Sigmoid colon (tissue), 7 donors: ENCODE results near the gene CXCL11. TPM values are rescaled to one million over a fixed set of nuclear protein-coding genes. Genes with fewer than 3 reads are reported as not detected.
"Not testable (repeated sequence)": the region's sequence is repeated elsewhere in the genome, so short reads cannot be mapped to it uniquely, and the experiment has no call there.

Source experiments
- DNase-seq: peaks from one replicate; pipeline ENCODE4 v3.0.0-alpha.2; 2019
- H3K27ac ChIP-seq, 4 donors: fragments of 200-600 bp; sonication (generic); one replicate each; pipeline ENCODE4 v1.5.1; 2016 to 2019; ENCODE audit warnings: mild to moderate bottlenecking in 1 of 4
- H3K27me3 ChIP-seq, 3 donors: fragments of 200-600 bp; sonication (generic); one replicate each; pipeline ENCODE4 v1.5.1; 2019; ENCODE audit warnings: mild to moderate bottlenecking in 1 of 3
- H3K36me3 ChIP-seq, 4 donors: fragments of 200-600 bp; sonication (generic); one replicate each; pipeline ENCODE4 v1.5.1; 2016 to 2019
- H3K4me1 ChIP-seq, 4 donors: fragments of 200-600 bp; sonication (generic); one replicate each; pipeline ENCODE4 v1.5.1; 2017 to 2019
- H3K4me3 ChIP-seq, 4 donors: fragments of 200-600 bp; sonication (generic); one replicate each; pipeline ENCODE4 v1.5.1; 2017 to 2019; ENCODE audit warnings: mild to moderate bottlenecking in 2 of 4, moderate library complexity in 1 of 4
- H3K9me3 ChIP-seq, 4 donors: fragments of 200-600 bp in 3 of 4; sonication (generic) in 3 of 4; one replicate each; pipeline versions ENCODE4 v1.5.1 to v1.6.1; 2013 to 2019
- EP300 ChIP-seq, 4 donors: sonication (generic); formaldehyde crosslinking; IDR thresholded peaks; one replicate each; pipeline ENCODE4 v1.6.1; 2017; ENCODE audit warnings: antibody characterized with exemption in 4 of 4
- POLR2A ChIP-seq, 2 donors: fragments of 450-650 bp; IDR thresholded peaks; one replicate each; pipeline ENCODE4 v1.6.1; 2016; ENCODE audit warnings: antibody characterized with exemption in 2 of 2, mild to moderate bottlenecking in 2 of 2, moderate library complexity in 2 of 2
- POLR2AphosphoS5 ChIP-seq, 4 donors: sonication (generic); formaldehyde crosslinking; IDR thresholded peaks; one replicate each; pipeline ENCODE4 v1.6.1; 2017; ENCODE audit warnings: antibody characterized with exemption in 4 of 4
- WGBS, 2 donors: extraction: QIAGEN DNeasy Blood & Tissue Kit; methylation state at CpG; one replicate each; pipeline ENCODE4 v1.1.7; 2013; 5-methylcytosine and 5-hydroxymethylcytosine counted together
- intact Hi-C: fragments of 100-400 bp; cut with DNase I; formaldehyde crosslinking; loops from one replicate; pipeline ENCODE4 v1.15.1; 2023
- polyA plus RNA-seq, 3 donors: library from polyadenylated mRNA; stranded (reverse); fragments of 200-250 nt; gene quantifications; one replicate each; pipeline ENCODE4 v1.2.3, GENCODE V29; 2013
- total RNA-seq, 4 donors: library from RNA; depleted of rRNA; stranded (reverse); fragments of >200 nt; gene quantifications; one replicate each; pipeline ENCODE4 v1.1.0, GENCODE V29; 2016
- TF ChIP-seq, protein P1 (sequence below), 4 experiments: fragments of 450-650 bp in 3 of 4; fragments of 200-600 bp in 1 of 4; IDR thresholded peaks; one replicate each; pipeline ENCODE4 v1.5.1; 2016 to 2019; ENCODE audit warnings: antibody characterized with exemption in 4 of 4, mild to moderate bottlenecking in 3 of 4, moderate library complexity in 2 of 4
- donor health status: healthy with polysubstance abuse.
- donor health status: Bipolar disorder and iron deficiency.
- donor health status: healthy.

Gene CXCL11
- total and polyA plus RNA-seq, 7 donors, result 22.0 TPM; not detected in 6

- H3K27ac ChIP-seq, result no peak overlapping the region
- H3K9me3 ChIP-seq, result no peaks in the 10 kb centered on the region
- intact Hi-C loops, result no loop called here
- H3K27me3 ChIP-seq, result peaks cover 0 to 20% (median 0%) of the 10 kb centered on the region in 3 donors
- no peak for DNase-seq
- no peaks in the 10 kb centered on the region for H3K36me3 ChIP-seq
- H3K4me3 ChIP-seq, result no peak overlapping the region
- TF ChIP-seq POLR2AphosphoS5 (IDR thresholded peaks at IDR 0.05) (no peak), EP300 (IDR thresholded peaks at IDR 0.05) (no peak)
- TF ChIP-seq, protein P1, sequence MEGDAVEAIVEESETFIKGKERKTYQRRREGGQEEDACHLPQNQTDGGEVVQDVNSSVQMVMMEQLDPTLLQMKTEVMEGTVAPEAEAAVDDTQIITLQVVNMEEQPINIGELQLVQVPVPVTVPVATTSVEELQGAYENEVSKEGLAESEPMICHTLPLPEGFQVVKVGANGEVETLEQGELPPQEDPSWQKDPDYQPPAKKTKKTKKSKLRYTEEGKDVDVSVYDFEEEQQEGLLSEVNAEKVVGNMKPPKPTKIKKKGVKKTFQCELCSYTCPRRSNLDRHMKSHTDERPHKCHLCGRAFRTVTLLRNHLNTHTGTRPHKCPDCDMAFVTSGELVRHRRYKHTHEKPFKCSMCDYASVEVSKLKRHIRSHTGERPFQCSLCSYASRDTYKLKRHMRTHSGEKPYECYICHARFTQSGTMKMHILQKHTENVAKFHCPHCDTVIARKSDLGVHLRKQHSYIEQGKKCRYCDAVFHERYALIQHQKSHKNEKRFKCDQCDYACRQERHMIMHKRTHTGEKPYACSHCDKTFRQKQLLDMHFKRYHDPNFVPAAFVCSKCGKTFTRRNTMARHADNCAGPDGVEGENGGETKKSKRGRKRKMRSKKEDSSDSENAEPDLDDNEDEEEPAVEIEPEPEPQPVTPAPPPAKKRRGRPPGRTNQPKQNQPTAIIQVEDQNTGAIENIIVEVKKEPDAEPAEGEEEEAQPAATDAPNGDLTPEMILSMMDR (IDR thresholded peaks at IDR 0.05), result no peak
- H3K4me1 ChIP-seq, result no peaks in the 10 kb centered on the region
These were observed 22.4 kb upstream of the CXCL11 start for GRCh38 chr4:76058302-76058701.

GRCh38 chr4:76055421-76055820, 19.6 kb upstream of the CXCL11 start:
- TF ChIP-seq POLR2AphosphoS5 (IDR thresholded peaks at IDR 0.05), result no peak
- TF ChIP-seq POLR2A (IDR thresholded peaks at IDR 0.05), result no peak
- TF ChIP-seq EP300 (IDR thresholded peaks at IDR 0.05), result no peak
- TF ChIP-seq, protein P1 (IDR thresholded peaks at IDR 0.05), result no peak

DNA sequence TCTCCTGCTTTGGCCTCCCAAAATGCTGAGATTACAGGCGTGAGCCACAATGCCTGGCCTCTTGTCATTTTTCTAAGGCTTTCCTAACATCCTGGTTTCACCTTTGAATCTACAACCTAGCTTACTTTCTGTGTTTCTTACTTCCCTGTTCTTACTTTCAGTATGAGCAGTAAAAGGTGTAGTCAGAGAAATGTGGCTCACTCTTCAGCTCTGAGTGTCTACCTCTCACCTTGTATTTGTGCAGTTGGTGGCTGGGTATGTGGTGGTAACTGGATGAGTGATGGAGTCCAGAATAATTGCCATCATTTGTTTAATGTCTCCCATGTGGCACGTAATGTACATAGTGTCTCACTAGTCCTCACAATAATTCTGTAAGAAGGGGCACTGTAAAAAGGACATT, 19.1 kb upstream of the CXCL11 start:
- intact Hi-C loops, result no loop called here
- H3K4me1 ChIP-seq, result no peaks in the 10 kb centered on the region
- peaks cover 0 to 20% (median 0%) of the 10 kb centered on the region in 3 donors for H3K27me3 ChIP-seq
- H3K36me3 ChIP-seq, result no peaks in the 10 kb centered on the region
- no peaks in the 10 kb centered on the region for H3K9me3 ChIP-seq
- no peak overlapping the region for H3K27ac ChIP-seq
- no peak for DNase-seq
- TF ChIP-seq POLR2A (IDR thresholded peaks at IDR 0.05) (no peak), EP300 (IDR thresholded peaks at IDR 0.05) (no peak), POLR2AphosphoS5 (IDR thresholded peaks at IDR 0.05) (no peak)
- TF ChIP-seq, protein P1 (IDR thresholded peaks at IDR 0.05), result no peak
- WGBS, 2 donors, result 35 to 48% methylated on average over 2 of the region's 2 CpGs
- no peak overlapping the region for H3K4me3 ChIP-seq

More at GRCh38 chr4:76055421-76055820, 19.6 kb upstream of the CXCL11 start:
- no peaks in the 10 kb centered on the region for H3K9me3 ChIP-seq
- WGBS, 2 donors, result 79 to 88% methylated on average over 2 of the region's 2 CpGs
- no peak for DNase-seq
- H3K36me3 ChIP-seq, result no peaks in the 10 kb centered on the region
- peaks cover 0 to 20% (median 0%) of the 10 kb centered on the region in 3 donors for H3K27me3 ChIP-seq
- intact Hi-C loops, result no loop called here
- no peak overlapping the region for H3K4me3 ChIP-seq
- no peaks in the 10 kb centered on the region for H3K4me1 ChIP-seq
- H3K27ac ChIP-seq, result no peak overlapping the region

- Histone ChIP-seq H3K4me1 (no peaks in the 10 kb centered on the region), H3K4me3 (no peak overlapping the region), H3K9me3 (no peaks in the 10 kb centered on the region), H3K36me3 (no peaks in the 10 kb centered on the region), H3K27ac (no peak overlapping the region), H3K27me3 (peaks cover 0 to 20% (median 0%) of the 10 kb centered on the region in 3 donors)
- TF ChIP-seq POLR2AphosphoS5 (IDR thresholded peaks at IDR 0.05), result no peak
- TF ChIP-seq POLR2A (IDR thresholded peaks at IDR 0.05), result no peak
- TF ChIP-seq, protein P1 (IDR thresholded peaks at IDR 0.05), result no peak
- TF ChIP-seq EP300 (IDR thresholded peaks at IDR 0.05), result no peak
- 12 to 35% methylated on average over 4 of the region's 4 CpGs for WGBS, 2 donors
- intact Hi-C loops, result no loop called here
- no peak for DNase-seq
These were observed 17.9 kb upstream of the CXCL11 start for GRCh38 chr4:76053730-76054129.

- H3K9me3 ChIP-seq, H3K36me3 ChIP-seq, H3K4me3 ChIP-seq, H3K27ac ChIP-seq, H3K4me1 ChIP-seq, DNase-seq, intact Hi-C loops: not testable (repeated sequence)
- WGBS, 2 donors, result 84 to 94% methylated on average over 27 of the region's 27 CpGs
- H3K27me3 ChIP-seq, result peaks cover 0 to 13% (median 0%) of the 10 kb centered on the region in 3 donors
These were observed 14.7 kb upstream of the CXCL11 start for GRCh38 chr4:76050560-76051050.

DNA sequence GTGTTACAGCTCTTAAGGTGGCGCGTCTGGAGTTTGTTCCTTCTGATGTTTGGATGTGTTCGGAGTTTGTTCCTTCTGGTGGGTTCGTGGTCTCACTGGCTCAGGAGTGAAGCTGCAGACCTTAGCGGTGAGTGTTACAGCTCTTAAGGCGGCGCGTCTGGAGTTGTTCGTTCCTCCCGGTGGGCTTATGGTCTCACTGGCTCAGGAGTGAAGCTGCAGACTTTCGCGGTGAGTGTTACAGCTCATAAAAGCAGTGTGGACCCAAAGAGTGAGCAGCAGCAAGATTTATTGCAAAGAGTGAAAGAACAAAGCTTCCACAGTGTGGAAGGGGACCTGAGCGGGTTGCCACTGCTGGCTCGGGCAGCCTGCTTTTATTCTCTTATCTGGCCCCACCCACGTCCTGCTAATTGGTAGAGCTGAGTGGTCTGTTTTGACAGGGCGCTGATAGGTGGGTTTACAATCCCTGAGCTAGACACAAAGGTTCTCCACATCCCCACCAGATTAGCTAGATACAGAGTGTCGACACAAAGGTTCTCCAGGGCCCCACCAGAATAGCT, 14.1 kb upstream of the CXCL11 start:
- H3K9me3 ChIP-seq, H3K27ac ChIP-seq, H3K4me1 ChIP-seq, H3K27me3 ChIP-seq, intact Hi-C loops, H3K36me3 ChIP-seq, DNase-seq, H3K4me3 ChIP-seq: not testable (repeated sequence)
- WGBS, 2 donors, result 88 to 90% methylated on average over 17 of the region's 17 CpGs

DNA sequence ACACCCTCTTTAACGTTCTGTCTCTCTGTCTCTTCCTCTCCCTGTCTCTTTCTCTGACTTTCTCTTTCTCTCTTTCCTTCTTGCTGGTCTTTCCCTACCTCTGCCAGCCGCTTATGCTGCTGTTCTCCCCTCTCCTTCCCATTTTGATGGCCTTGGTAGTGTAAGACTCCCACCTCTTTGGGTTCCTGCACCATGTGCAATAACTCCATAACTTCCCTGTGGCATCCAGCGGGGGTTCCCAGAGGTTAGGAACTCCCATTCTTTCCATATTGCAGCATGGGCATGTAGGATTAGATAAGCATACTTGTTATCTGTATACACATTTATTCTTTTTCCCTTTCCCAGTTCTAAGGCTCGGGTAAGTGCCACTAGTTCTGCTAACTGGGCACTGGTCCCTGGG, 8.8 kb upstream of the CXCL11 start:
- H3K4me1 ChIP-seq, H3K27ac ChIP-seq, H3K4me3 ChIP-seq, H3K9me3 ChIP-seq, H3K36me3 ChIP-seq, intact Hi-C loops, DNase-seq, H3K27me3 ChIP-seq: not testable (repeated sequence)
- WGBS, 2 donors, result 89 to 92% methylated on average over 4 of the region's 4 CpGs

DNA sequence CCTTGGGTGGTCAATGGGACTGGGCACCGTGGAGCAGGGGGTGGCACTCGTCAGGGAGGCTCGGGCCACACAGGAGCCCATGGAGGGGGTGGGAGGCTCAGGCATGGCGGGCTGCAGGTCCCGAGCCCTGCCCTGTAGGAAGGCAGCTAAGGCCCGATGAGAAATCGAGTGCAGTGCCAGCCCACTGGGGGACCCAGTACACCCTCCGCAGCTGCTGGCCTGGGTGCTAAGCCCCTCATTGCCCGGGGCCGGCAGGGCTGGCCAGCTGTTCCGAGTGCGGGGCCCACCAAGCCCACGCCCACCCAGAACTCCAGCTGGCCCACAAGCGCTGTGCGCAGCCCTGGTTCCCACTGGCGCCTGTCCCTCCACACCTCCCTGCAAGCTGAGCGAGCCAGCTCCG, 7.4 kb upstream of the CXCL11 start:
- 96 to 97% methylated on average over 16 to 18 of the region's 18 CpGs for WGBS, 2 donors
- H3K4me1 ChIP-seq, H3K9me3 ChIP-seq, intact Hi-C loops, H3K4me3 ChIP-seq, H3K36me3 ChIP-seq, DNase-seq, H3K27me3 ChIP-seq, H3K27ac ChIP-seq: not testable (repeated sequence)
